GM20000 (cell line): ENCODE data around the gene GARNL3.
A peak's percentile ranks its signal among the peaks of the same experiment; 100 is the strongest.

ENCODE experiments used
- DNase-seq: peaks from one replicate; pipeline ENCODE4 v3.0.0; 2012; ENCODE audit warnings: low spot score
- TF ChIP-seq, protein P1 (sequence below): IDR thresholded peaks from 2 replicates; pipeline ENCODE4 v1.5.1; 2012; ENCODE audit warnings: mild to moderate bottlenecking, control low read depth; ENCODE audit errors: extremely low read depth, missing control alignments

Gene GARNL3

DNA sequence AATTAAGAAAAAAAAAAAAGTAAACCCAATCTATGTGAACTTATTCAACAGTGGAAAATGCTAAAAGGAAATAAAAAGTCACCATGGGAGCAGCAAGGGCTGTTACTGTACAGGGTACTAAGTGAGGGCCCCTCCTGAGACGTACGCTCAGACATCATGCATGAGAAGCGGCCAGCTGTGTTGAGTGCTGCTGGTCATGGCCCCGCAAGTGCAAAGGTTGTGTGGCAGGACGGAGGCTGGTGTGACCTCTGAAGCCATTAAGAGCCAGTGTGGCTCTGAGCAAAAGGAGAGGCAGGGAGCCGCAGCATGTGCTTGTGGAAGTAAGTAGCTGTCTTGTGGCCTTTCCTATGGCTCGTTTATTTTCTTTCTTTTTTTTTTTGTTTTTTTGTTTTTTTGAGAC, 156.5 kb downstream of the GARNL3 start:
- no peak for DNase-seq
- TF ChIP-seq, protein P1, sequence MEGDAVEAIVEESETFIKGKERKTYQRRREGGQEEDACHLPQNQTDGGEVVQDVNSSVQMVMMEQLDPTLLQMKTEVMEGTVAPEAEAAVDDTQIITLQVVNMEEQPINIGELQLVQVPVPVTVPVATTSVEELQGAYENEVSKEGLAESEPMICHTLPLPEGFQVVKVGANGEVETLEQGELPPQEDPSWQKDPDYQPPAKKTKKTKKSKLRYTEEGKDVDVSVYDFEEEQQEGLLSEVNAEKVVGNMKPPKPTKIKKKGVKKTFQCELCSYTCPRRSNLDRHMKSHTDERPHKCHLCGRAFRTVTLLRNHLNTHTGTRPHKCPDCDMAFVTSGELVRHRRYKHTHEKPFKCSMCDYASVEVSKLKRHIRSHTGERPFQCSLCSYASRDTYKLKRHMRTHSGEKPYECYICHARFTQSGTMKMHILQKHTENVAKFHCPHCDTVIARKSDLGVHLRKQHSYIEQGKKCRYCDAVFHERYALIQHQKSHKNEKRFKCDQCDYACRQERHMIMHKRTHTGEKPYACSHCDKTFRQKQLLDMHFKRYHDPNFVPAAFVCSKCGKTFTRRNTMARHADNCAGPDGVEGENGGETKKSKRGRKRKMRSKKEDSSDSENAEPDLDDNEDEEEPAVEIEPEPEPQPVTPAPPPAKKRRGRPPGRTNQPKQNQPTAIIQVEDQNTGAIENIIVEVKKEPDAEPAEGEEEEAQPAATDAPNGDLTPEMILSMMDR, result no peak

DNA sequence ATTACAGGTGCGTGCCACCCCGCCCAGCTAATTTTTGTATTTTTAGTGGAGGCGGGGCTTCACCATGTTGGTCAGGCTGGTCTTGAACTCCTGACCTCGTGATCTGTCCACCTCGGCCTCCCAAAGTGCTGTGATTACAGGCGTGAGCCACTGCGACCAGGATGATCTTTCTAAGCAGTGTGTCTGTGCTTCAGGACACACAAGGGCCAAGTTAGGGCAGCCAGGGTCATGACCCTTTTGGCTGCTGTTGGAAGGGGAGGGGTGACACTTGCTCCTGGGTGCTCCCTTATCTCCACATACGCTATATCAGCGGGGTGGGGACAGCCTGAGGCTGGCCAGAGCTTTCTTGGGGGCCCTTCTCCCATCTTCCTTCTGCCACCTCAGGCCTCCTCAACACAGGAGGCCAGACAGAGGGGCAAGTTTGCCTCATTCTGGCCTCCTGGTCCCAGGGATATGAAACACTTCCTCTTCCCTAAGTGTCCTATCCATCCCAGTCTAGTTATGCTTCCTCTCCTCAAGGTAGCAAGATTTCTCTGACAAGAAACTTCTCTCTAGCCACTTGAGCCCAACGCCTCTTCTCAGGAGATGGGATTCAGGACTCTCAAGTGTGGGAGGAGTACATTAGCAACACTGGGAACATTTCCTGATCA, 157.7 kb downstream of the GARNL3 start:
- TF ChIP-seq, protein P1, result no peak
- no peak for DNase-seq

DNA sequence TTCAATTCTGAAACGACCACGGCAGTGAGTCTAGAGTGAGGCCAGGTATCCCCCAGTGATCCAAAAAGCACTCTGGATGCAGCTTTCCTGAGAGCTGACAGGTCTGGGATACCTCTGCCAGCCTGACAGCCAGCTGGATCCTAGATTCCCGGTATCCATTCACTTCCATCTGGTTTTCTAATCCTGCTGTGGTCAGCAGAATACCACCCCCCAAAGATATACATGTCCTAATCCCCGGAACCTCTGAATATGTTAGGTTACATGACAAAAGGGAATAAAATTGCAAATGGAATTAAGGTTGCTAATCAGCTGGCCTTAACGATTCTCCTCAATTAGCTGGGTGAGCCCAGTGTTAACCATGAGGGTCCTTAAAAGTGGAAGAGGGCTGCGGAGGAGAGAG, 158.2 kb downstream of the GARNL3 start:
- TF ChIP-seq, protein P1, result no peak
- DNase-seq, result no peak

DNA sequence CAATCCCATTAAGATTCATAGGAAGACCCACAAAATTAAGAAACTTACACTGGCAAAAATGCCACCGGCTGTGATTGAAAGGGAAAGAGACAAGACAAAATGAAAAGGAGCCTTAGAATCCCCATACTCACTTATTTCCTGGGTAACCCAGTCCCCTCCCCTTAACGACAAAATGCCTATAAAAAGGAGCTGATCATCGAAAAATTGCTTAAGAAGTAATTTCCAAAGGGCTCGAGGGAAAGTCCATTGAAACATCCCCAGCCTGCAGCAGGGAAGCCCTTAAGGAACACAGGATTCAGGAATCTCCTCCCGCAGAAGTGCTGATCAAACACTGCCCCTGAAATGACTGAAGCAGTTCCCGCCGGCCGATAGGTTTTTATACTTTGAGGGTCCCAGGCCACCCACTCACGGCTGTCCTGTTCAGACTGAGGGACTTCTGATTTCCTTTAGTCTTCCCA, 158.9 kb downstream of the GARNL3 start:
- DNase-seq, result no peak
- TF ChIP-seq, protein P1, result no peak

DNA sequence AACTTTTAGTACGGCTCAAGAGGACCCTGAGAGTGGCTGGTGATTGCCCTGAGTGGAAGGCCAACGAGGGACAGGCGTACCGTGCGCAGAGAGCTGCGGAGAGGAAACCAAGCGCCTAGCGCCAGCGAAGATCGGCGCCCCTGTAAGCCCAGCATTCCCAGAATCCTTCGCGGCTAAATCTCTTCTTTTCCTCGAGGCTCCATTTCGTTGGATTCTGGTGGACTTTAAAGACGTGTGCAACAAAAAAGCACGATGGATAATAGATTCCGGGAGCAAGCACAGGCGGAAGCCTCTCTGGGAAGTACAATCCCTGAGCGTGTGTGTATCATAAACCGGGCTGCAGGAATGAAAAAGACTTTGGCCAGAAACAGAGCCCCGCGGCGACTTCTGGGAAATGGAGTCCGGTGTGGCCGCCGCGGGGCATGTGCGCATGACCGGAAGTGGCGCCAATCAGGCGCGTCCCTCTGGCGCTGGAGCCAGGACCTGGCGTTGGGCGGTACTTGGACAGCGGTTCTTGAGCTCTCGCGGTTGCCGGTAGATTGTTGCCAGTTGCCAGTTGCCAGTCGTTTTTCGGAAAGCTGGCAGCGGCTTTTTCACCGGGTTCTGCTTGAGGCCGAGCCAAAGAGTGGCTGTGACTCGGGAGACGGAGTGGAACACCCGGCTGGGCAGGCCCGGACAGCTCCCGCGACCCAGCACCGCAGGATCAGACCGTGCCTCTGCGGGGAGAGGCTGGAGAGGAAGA, 159.5 kb downstream of the GARNL3 start, which contains the start of gene ZNF79:
ZNF79 (plus strand) TSS at position 449 of the 742 bp plus-strand sequence. CDS start 406 bp downstream, outside the sequence.
- TF ChIP-seq, protein P1, result no peak
- peak; percentile 93 for DNase-seq

DNA sequence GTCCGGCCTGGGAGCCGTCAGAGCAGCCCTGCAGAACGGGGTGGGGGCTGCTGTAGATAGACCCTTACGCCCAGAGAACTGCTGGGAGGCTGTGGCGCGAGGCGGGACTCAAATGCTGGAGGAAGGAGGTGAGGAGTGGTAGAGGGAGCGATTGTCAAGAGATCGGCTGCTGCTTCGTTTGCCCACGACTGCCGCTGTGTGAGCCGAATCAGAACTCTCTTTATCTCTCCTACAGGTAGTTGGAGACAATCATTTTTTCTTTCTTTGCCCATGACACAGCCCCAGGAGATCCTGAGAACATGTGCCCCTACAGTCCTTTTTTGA, 160.1 kb downstream of the GARNL3 start:
- peak; percentile 26 for DNase-seq
- TF ChIP-seq, protein P1, result no peak

DNA sequence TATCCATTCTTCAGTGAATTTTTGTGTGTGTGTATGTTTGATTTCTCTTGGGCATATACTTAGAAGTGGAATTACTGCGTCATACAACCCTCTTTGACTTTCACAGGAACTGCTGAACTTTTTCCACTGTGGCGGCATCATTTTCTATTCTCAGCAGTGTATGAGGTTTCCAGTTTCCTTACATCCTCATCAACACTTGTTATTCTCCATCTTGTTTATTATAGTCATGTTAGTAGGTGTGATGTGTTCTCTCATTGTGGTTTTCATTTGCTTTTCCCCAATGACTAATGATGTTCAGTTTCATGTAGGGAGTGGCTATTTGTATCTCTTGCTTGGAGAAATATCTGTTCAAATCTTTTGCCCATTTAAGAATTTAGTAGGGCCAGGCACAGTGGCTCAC, 162.2 kb downstream of the GARNL3 start:
- TF ChIP-seq, protein P1, result no peak
- no peak for DNase-seq
